Fibroblast of mammary gland (primary cell): Measurements from ENCODE around the gene EFR3B.

Experiments
- DNase-seq: peaks from one replicate; pipeline ENCODE4 v3.0.0-alpha.2; 2010; ENCODE audit warnings: low read depth
- H3K4me3 ChIP-seq: 2 replicates; pipeline ENCODE4 v1.5.1; 2011; ENCODE audit warnings: low read depth, mild to moderate bottlenecking, low read length, moderate library complexity; ENCODE audit not compliant: control insufficient read depth
- CTCF ChIP-seq: conservative IDR thresholded peaks from 2 replicates; pipeline ENCODE4 v1.5.1; 2011; ENCODE audit warnings: low read depth, low read length, inconsistent platforms; ENCODE audit not compliant: control insufficient read depth, insufficient read depth

Gene EFR3B

GRCh38 chr2:25025229-25026007 lies 16.5 kb upstream of the EFR3B start:
- no peak for DNase-seq
- H3K4me3 ChIP-seq = no peak overlapping the region
- TF ChIP-seq CTCF = no peak

GRCh38 chr2:25026008-25026530 lies 15.8 kb upstream of the EFR3B start:
- no peak overlapping the region for H3K4me3 ChIP-seq
- DNase-seq = no peak
- TF ChIP-seq CTCF = no peak

- no peak overlapping the region for H3K4me3 ChIP-seq
- no peak for TF ChIP-seq CTCF
- no peak for DNase-seq
Observed at GRCh38 chr2:25029183-25029554, 12.7 kb upstream of the EFR3B start.

- H3K4me3 ChIP-seq = no peak overlapping the region
- DNase-seq = no peak
- no peak for TF ChIP-seq CTCF
Observed at GRCh38 chr2:25030702-25031101, 11.2 kb upstream of the EFR3B start.

GRCh38 chr2:25032094-25032493 lies 9.8 kb upstream of the EFR3B start:
- DNase-seq = peak; percentile 40
- H3K4me3 ChIP-seq = no peak overlapping the region
- no peak for TF ChIP-seq CTCF

- no peak for TF ChIP-seq CTCF
- no peak overlapping the region for H3K4me3 ChIP-seq
- no peak for DNase-seq
Observed at GRCh38 chr2:25032901-25033300, 9.0 kb upstream of the EFR3B start.
